Esophagus muscularis mucosa (tissue), 3 donors: Measurements from ENCODE around the gene UST.

Source experiments
- CTCF ChIP-seq, 3 experiments: fragments of 200-600 bp in 2 of 3; fragments of 450-650 bp in 1 of 3; sonication (generic) in 2 of 3; IDR thresholded peaks; one replicate each; pipeline ENCODE4 v1.5.1; 2017 to 2019; ENCODE audit warnings: antibody characterized with exemption in 3 of 3, mild to moderate bottlenecking in 2 of 3, moderate library complexity in 1 of 3
- POLR2A ChIP-seq: fragments of 450-650 bp; IDR thresholded peaks from one replicate; pipeline ENCODE4 v1.6.1; 2017; ENCODE audit warnings: antibody characterized with exemption, moderate library complexity, mild to moderate bottlenecking, low read depth
- POLR2AphosphoS5 ChIP-seq, 2 donors: sonication (generic); formaldehyde crosslinking; IDR thresholded peaks; one replicate each; pipeline ENCODE4 v1.6.1; 2017; ENCODE audit warnings: antibody characterized with exemption in 2 of 2

- no peak for TF ChIP-seq POLR2A
- no peak for TF ChIP-seq POLR2AphosphoS5 (IDR thresholded peaks at IDR 0.05)
- no peak for TF ChIP-seq CTCF (IDR thresholded peaks at IDR 0.05)
Measured at GRCh38 chr6:149118737-149119653, 372.2 kb downstream of the UST start.
